GM19438 (cell line): ENCODE data around the gene NHS.
A peak's percentile ranks its signal among the peaks of the same experiment; 100 is the strongest.

Experiments
- ATAC-seq: cut with Tn5 transposase; IDR thresholded peaks from one replicate; pipeline ENCODE4 v1.9.1; 2021; ENCODE audit warnings: low read depth; ENCODE audit not compliant: unreplicated experiment

Gene NHS

DNA sequence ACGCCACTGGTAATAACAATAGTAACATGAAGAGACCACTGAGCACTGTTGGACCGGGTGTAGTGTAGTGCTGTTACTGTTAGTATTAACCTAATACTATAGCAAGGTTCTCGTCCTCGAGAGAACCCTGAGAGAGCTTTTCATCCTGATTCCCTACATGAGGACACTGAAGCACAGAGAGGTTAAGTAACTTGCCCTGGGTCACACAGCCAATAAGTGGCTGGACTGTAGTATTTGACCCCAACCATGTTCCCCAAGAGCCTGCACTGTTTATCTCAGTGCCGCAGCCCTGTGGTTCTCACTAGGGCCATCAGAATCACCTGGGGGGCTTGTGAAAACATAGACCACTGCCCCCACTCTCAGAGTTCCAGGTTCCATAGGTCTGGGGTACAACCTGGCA, 372.7 kb downstream of the NHS start:
- ATAC-seq: no peak

DNA sequence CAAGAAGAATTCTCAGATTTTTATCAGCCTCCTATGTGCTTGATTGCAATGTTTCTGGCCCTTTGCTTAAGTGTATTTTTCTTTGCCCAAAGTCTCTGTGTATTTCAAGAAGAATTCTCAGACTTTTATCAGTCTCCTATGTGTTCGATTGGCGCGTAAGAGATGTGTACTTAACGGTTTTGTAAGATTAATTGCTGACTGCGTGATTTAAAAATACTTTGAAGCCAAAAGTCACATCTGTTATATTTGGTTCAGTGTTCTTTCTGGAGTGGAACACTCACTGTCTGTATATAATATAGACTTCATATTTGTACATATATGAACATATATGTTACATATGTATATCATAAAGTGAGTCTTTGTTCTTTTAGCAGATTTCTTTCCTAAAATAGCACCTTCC, 373.7 kb downstream of the NHS start:
- no peak for ATAC-seq

DNA sequence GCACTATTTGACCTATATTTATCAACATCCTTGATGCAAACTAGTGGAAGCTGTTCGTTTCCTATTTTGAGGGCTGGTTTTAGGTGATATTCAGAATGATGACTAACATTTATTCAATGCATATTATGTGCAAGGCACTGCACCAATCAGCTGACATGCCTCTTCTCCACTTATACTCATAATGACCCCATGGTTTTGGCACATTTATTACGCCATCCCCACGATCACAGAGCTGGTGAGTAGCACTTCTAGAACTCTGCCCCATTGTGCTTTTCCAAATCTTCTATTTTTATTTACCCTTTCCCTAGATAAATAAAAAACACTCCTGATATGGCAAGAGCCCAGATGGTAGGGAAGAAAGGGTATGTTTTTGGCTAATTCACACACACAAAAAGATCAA, 375.4 kb downstream of the NHS start:
- no peak for ATAC-seq

DNA sequence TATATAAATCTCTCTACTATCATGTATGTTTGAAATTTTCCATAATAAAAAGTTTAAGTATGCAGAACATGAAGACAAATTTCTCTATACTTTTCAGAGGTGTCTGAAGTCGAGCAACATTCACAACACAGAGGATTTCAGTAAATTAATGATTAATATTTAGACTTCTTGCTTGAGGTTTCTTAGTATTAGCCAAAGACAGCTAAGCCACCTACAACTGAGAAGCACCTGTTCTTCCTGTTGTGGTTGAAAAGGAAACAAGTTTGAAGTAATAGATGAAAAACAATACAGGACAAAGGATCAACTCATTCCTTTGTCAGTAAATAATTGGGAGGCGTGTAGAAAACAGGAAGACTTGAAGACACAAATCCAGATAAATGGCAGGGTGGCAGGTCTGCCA, 383.4 kb downstream of the NHS start:
- peak; percentile 86 for ATAC-seq

DNA sequence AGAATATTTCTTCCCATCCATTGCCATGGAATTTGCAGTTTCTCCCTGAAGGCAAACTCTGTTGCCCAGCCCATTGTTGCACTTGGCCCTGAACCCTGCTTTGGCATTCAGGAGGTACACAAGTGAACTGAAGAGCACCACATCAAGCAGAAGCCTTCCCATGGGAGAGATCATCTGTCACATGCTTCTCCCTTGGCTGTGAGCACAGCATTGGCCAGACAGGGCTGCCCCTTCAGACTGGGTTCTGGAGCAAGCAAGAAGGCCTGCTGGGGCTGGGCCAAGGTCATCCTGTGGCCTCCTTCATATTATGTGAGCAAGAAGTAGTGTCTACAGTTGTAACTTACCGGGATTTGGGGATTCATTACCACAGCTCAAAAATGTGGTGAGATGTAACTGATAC, 385.0 kb downstream of the NHS start:
- ATAC-seq: no peak

DNA sequence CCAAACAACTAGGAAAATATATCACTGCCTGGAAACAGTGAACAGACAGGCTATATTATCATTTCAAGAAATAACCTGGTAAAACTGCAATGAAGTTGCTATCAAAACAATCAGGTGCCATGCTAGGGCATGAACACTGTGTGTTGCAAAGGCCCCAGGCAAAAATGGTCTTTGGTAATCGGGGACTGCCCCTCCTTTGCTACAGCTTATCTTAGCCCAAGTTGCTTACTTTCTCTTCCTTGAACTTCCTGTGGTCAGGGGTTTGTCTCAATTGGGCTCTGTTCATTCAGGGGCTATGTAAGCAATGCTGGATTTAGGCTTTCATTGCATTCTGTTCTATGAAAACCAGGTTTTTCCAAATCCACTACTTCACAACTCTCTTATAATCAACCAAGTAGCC, 392.7 kb downstream of the NHS start:
- no peak for ATAC-seq

DNA sequence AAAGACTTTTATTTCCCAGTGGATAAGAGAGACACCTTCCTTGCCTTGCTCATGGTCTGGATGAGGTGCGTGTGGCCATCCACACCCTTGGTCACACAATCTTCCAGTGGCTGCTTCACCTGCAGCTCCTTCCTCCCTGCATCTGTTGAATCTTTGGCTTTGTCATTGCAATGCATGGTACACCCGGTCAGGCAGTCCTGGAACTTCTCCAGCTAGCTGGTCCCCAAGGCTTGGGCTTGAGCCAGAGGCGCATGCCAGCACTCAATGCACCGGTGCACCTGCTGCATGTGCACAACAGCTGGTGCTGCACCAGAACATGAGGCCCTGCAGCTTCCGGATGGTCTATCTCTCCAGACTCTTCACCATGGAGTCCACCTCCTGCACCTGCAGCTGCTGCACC, 394.0 kb downstream of the NHS start:
- no peak for ATAC-seq

DNA sequence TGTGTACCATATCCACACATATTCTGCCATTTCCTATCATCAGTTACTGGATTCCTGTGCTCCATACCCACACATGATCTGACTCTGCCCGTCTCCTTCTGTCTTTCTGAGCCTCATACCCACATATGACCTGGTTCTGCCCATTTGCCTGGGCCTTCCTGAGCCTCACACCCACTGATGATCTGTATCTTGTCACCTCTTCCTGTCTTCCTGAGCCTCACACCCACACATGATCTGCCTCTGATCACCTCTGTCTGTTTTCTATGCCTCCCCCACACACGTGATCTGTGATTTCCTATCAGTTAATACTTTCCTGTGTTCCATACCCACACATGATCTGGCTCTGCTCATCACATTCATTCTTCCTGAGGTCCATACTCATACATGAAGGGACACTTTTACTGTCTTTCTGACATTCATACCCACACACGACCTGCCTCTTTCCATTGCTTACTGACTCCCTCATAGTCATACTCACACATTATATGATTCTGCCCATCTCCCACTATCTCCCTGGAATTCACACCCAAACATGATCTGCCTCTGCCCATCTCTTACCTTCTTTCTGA, 394.8 kb downstream of the NHS start:
- ATAC-seq: no peak

DNA sequence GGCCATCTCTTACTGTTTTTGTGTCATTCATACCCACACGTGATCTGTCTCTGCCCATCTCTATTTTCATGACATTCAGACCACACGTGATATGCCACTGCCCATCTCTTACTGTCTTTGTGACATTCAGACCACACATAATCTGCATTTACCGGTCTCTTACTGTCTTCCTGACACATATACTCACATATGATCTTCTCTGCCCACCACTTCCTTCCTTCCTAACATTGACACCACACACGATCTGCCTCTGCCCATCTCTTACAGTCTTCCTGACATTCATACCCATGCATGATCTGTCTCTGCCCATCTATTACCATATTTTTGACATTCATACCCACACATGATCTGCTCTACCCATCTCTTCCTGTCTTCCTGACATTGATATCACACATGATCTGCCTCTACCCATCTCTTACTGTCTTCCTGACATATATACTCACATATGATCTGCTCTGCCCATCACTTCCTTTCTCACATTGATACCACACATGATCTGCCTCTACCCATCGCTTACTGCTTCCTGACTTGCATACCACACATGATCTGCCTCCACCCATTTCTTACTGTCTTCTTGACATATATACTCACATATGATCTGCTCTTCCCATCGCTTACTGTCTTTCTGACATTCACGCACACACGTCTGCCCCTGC, 398.3 kb downstream of the NHS start:
- no peak for ATAC-seq

DNA sequence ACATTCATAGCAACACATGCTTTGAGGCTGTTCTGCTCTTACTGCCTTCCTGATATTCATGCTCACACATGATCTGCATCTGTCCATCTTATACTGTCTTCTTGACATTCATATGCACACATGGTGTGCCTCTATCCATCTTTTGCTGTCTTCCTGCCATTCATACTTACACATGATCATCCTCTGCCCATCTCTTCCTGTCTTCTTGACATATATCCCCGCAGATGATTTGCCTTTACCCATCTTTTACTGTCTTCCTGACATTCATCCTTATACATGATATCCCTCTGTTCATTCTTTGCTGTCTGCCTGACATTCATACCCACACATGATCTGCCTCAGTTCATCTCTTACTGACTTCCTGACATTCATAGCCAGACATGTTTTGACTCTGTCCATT, 399.1 kb downstream of the NHS start:
- no peak for ATAC-seq

DNA sequence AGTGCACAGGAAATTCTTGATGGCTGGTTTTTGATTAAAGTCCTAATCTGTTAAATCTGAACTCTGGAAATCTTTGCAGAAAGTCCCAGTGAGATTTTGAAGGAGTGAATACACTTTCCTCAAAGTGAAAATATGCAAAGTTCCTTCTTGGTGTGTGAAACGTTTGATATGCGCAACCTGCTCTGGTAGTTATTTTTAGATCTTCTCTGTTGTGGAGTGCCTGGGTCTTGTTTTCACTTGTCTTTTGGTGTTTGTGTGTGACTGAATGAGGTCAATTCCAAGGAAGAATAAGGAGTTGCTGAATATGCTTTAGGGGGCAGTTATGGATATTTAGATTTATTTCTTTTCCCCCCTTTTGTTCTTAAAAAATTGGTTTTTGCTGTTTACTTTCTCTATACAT, 404.0 kb downstream of the NHS start:
- no peak for ATAC-seq

DNA sequence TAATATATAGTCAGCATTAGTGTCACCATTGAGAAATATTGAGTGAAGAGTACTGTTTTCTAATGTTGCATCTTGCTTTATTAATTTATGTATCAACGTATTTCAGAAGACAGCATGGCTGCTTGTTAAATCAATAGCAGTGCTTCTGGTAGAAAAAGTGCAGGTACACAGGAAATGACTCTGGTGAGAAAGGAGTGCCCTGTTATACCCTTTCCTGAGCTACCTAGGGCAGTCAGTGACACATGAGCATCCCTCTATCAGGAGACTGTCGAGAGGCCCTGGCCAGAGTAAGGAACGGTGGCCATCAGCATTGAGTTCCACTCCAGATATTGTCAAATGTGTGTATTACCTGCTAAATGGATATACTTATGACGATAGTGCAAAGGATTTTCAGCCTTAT, 404.4 kb downstream of the NHS start:
- ATAC-seq: no peak
